H1 (cell line): ENCODE data around the gene NAAA. TPM values are rescaled to one million over a fixed set of nuclear protein-coding genes. Genes with fewer than 3 reads are reported as not detected.

Experiments
- CTCF ChIA-PET: fragments of 300-600 bp; sonication (Branson Sonifier 250); formaldehyde crosslinking; loops from one replicate; lab custom pipeline; 2021; ENCODE audit not compliant: partially characterized antibody; lab: Charles Lee
- POLR2A ChIA-PET: fragments of 300-600 bp; sonication (Branson Sonifier 250); formaldehyde crosslinking; loops from one replicate; lab custom pipeline; 2021; ENCODE audit warnings: inconsistent platforms; ENCODE audit not compliant: partially characterized antibody; lab: Charles Lee
- DNase-seq, 2 experiments: peaks; one replicate each; pipeline versions ENCODE4 v3.0.0 to v3.0.0-alpha.2; 2010 to 2022; ENCODE audit warnings: low spot score in 2 of 2, low read depth in 1 of 2, mixed read lengths in 1 of 2
- FAIRE-seq: peaks from 2 replicates; lab custom pipeline; 2011; peaks lifted over from hg19 to GRCh38; lab: Jason Lieb, UNC
- H2AFZ ChIP-seq: 2 replicates; pipeline ENCODE4 v1.8.1; 2012; ENCODE audit warnings: low read length, inconsistent platforms
- H2AK5ac ChIP-seq: 2 replicates; pipeline ENCODE4 v1.6.1; 2013; ENCODE audit warnings: low read depth, low read length
- H2BK120ac ChIP-seq: replicated peaks from 2 replicates; pipeline ENCODE3; 2013; ENCODE audit warnings: low read depth, low read length, inconsistent platforms
- H2BK12ac ChIP-seq: 2 replicates; pipeline ENCODE4 v1.6.1; 2013; ENCODE audit warnings: low read depth, low read length
- H2BK15ac ChIP-seq: 2 replicates; pipeline ENCODE4 v1.6.1; 2013; ENCODE audit warnings: low read length
- H2BK20ac ChIP-seq: 2 replicates; pipeline ENCODE4 v1.6.1; 2013; ENCODE audit warnings: low read length
- H2BK5ac ChIP-seq: 2 replicates; pipeline ENCODE4 v1.6.1; 2013; ENCODE audit warnings: low read depth, low read length
- H3K14ac ChIP-seq: 2 replicates; pipeline ENCODE4 v1.6.1; 2013; ENCODE audit warnings: inconsistent platforms; ENCODE audit not compliant: insufficient read length
- H3K18ac ChIP-seq: 2 replicates; pipeline ENCODE4 v1.6.1; 2013; ENCODE audit warnings: low read length; ENCODE audit errors: extremely low read depth
- H3K23ac ChIP-seq: 2 replicates; pipeline ENCODE4 v1.6.1; 2013; ENCODE audit warnings: inconsistent platforms; ENCODE audit not compliant: insufficient read length
- H3K23me2 ChIP-seq: 2 replicates; pipeline ENCODE4 v1.6.1; 2013; ENCODE audit warnings: low read depth, low read length
- H3K27ac ChIP-seq: 2 replicates; pipeline ENCODE4 v1.6.1; 2011; ENCODE audit warnings: low read depth, low read length, inconsistent platforms
- H3K27me3 ChIP-seq, 4 experiments: replicated peaks in 1 of 4; 1 replicate in 1 of 4; 2 replicates in 3 of 4; pipeline versions ENCODE4 v1.6.1 to v1.8.1; 2011 to 2013; ENCODE audit warnings: low read length in 3 of 4, mild to moderate bottlenecking in 3 of 4, inconsistent platforms in 2 of 4, mixed read lengths in 2 of 4, moderate library complexity in 1 of 4; ENCODE audit not compliant: control insufficient read depth in 3 of 4, insufficient read depth in 3 of 4; ENCODE audit errors: extremely low read depth in 1 of 4
- H3K36me3 ChIP-seq, 4 experiments: 2 replicates each; pipeline versions ENCODE4 v1.6.1 to v1.8.1; 2011 to 2013; ENCODE audit warnings: mild to moderate bottlenecking in 4 of 4, low read length in 3 of 4, moderate library complexity in 2 of 4, control low read depth in 1 of 4, inconsistent platforms in 1 of 4; ENCODE audit not compliant: insufficient read depth in 4 of 4, control insufficient read depth in 2 of 4
- H3K4ac ChIP-seq: replicated peaks from 2 replicates; pipeline ENCODE3; 2013; ENCODE audit warnings: low read length, low read depth, mixed read lengths, inconsistent platforms; ENCODE audit not compliant: insufficient read length
- H3K4me1 ChIP-seq, 4 experiments: replicated peaks in 1 of 4; 1 replicate in 1 of 4; 2 replicates in 3 of 4; pipeline versions ENCODE4 v1.6.1 to v1.8.1; 2011 to 2013; ENCODE audit warnings: low read length in 3 of 4, inconsistent platforms in 2 of 4, mixed read lengths in 1 of 4; ENCODE audit not compliant: insufficient read depth in 4 of 4, control insufficient read depth in 3 of 4
- H3K4me2 ChIP-seq, 2 experiments: 2 replicates each; pipeline versions ENCODE4 v1.6.1 to v1.8.1; 2011 to 2013; ENCODE audit warnings: low read depth in 2 of 2, low read length in 2 of 2, control low read depth in 1 of 2, inconsistent platforms in 1 of 2, mild to moderate bottlenecking in 1 of 2; ENCODE audit not compliant: insufficient read depth in 1 of 2
- H3K4me3 ChIP-seq, 4 experiments: fragments of 200-600, 300-600 bp in 1 of 4; sonication (generic), shearing (Covaris generic), sonication (Bioruptor Twin) in 1 of 4; 2 replicates each; pipeline versions ENCODE4 v1.5.1 to v1.8.1; 2011 to 2016; ENCODE audit warnings: low read length in 4 of 4, low read depth in 3 of 4, control low read depth in 2 of 4, inconsistent platforms in 2 of 4, mild to moderate bottlenecking in 2 of 4, mixed read lengths in 1 of 4, moderate library complexity in 1 of 4; ENCODE audit not compliant: insufficient read depth in 2 of 4; ENCODE audit errors: extremely low read depth in 1 of 4
- H3K56ac ChIP-seq: replicated peaks from 2 replicates; pipeline ENCODE3; 2013; ENCODE audit warnings: low read depth, mild to moderate bottlenecking, mixed read lengths, low read length, inconsistent platforms; ENCODE audit not compliant: insufficient read length
- H3K79me1 ChIP-seq: 2 replicates; pipeline ENCODE4 v1.6.1; 2013; ENCODE audit warnings: low read depth, low read length, control low read depth
- H3K79me2 ChIP-seq, 2 experiments: 2 replicates each; pipeline versions ENCODE4 v1.6.1 to v1.8.1; 2012 to 2013; ENCODE audit warnings: low read length in 2 of 2, mild to moderate bottlenecking in 2 of 2, inconsistent platforms in 1 of 2; ENCODE audit not compliant: insufficient read depth in 2 of 2, control insufficient read depth in 1 of 2
- H3K9ac ChIP-seq, 4 experiments: replicated peaks in 1 of 4; 1 replicate in 1 of 4; 2 replicates in 3 of 4; pipeline versions ENCODE4 v1.6.1 to v1.8.1; 2011 to 2013; ENCODE audit warnings: low read depth in 3 of 4, low read length in 3 of 4, control low read depth in 2 of 4, mild to moderate bottlenecking in 2 of 4, moderate library complexity in 2 of 4, inconsistent platforms in 1 of 4; ENCODE audit errors: extremely low read depth in 1 of 4
- H3K9me3 ChIP-seq, 2 experiments: 2 replicates each; pipeline versions ENCODE4 v1.6.1 to v1.8.1; 2012 to 2013; ENCODE audit warnings: mild to moderate bottlenecking in 2 of 2, moderate library complexity in 2 of 2, control low read depth in 1 of 2, inconsistent platforms in 1 of 2, low read depth in 1 of 2, low read length in 1 of 2, mixed read lengths in 1 of 2; ENCODE audit not compliant: insufficient read depth in 2 of 2
- H4K20me1 ChIP-seq, 2 experiments: replicated peaks in 1 of 2; 2 replicates each; pipeline versions ENCODE3 to v1.8.1; 2011 to 2013; ENCODE audit warnings: inconsistent platforms in 2 of 2, low read length in 2 of 2, mild to moderate bottlenecking in 1 of 2; ENCODE audit not compliant: insufficient read depth in 2 of 2, control insufficient read depth in 1 of 2
- H4K5ac ChIP-seq: 2 replicates; pipeline ENCODE4 v1.6.1; 2013; ENCODE audit warnings: low read length, low read depth, mixed read lengths, inconsistent platforms; ENCODE audit not compliant: insufficient read length
- H4K8ac ChIP-seq: 2 replicates; pipeline ENCODE4 v1.8.0; 2013; ENCODE audit warnings: mild to moderate bottlenecking, moderate library complexity, low read length, inconsistent platforms; ENCODE audit not compliant: insufficient read depth; ENCODE audit errors: extremely low read depth
- H4K91ac ChIP-seq: replicated peaks from 2 replicates; pipeline ENCODE3; 2013; ENCODE audit warnings: low read length, mixed read lengths, inconsistent platforms; ENCODE audit not compliant: insufficient read length
- CHD1 ChIP-seq: IDR thresholded peaks from 2 replicates; pipeline ENCODE4 v1.6.1; 2012; ENCODE audit warnings: low read depth, low read length, improper control_type of control experiment
- NANOG ChIP-seq: IDR thresholded peaks from 2 replicates; pipeline ENCODE4 v1.6.1; 2011; ENCODE audit warnings: low read length, low read depth, mild to moderate bottlenecking, inconsistent platforms; ENCODE audit not compliant: insufficient read depth, poor library complexity, severe bottlenecking
- RXRA ChIP-seq: IDR thresholded peaks from 2 replicates; pipeline ENCODE4 v1.6.1; 2011; ENCODE audit warnings: low read depth, mild to moderate bottlenecking, low read length, moderate library complexity; ENCODE audit not compliant: insufficient read depth
- WGBS, 2 experiments: shearing (Covaris generic) in 1 of 2; methylation state at CpG; one replicate each; pipeline versions ENCODE4 v1.1.6 to v1.1.7; 2013 to 2015; ENCODE audit warnings: low lambda C conversion rate in 2 of 2, mixed read lengths in 2 of 2, inconsistent platforms in 1 of 2, low coverage in 1 of 2, missing lambda C conversion rate in 1 of 2; ENCODE audit not compliant: insufficient replicate concordance in 2 of 2, insufficient coverage in 1 of 2, insufficient read length in 1 of 2; ENCODE audit errors: extremely low coverage in 1 of 2, missing lambda C conversion rate in 1 of 2; 5-methylcytosine and 5-hydroxymethylcytosine counted together
- polyA plus RNA-seq, 7 experiments: library from polyadenylated mRNA; depleted of rRNA in 3 of 7; stranded (reverse) in 5 of 7; unstranded in 2 of 7; fragments of >200 nt in 5 of 7; fragments of 200-250 nt in 2 of 7; gene quantifications; 1 replicate in 5 of 7; 2 replicates in 1 of 7; 4 replicates in 1 of 7; pipeline versions ENCODE4 v1.2.1 to v1.2.3, GENCODE V29; 2011 to 2013; ENCODE audit warnings: missing spikeins in 2 of 7, mixed read lengths in 2 of 7
- total RNA-seq: library from RNA; stranded (reverse); fragmentation: NEBNext Ultra II Directional; extraction: Animal tissue kit (Norgen Biotek cat#: 25700); gene quantifications from 2 replicates; pipeline ENCODE4 v1.2.1, GENCODE V29; 2021

NAAA gene
- total and polyA plus RNA-seq, 2 of the 8 experiments (the other 6 are each of a cell fraction or from before 2014, with no cell fraction given), result 9.4 to 12.5 TPM

DNA sequence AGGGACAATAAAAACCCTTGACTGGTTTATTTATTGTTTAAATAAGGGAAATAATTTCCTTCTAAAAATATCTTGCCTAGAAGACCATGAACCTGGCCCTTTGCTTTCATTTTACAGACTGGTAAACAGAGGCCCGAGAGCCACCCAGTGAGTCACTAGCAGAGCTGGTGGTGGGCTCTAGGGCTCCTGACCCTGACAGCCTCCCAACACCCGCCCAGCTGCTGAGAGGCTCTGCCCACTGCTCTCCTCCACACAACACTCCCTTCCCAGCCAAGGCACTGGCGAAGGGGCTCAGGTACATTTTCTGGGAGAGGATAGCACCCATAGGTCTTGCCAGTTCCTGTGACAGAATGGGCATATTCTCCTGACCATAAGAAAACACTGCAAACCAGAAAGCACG lies 20.5 kb downstream of the NAAA start:
- Histone ChIP-seq H3K79me1 (no peaks in the 10 kb centered on the region), H3K23ac (no peak overlapping the region), H3K18ac (no peak overlapping the region), H4K5ac (no peak overlapping the region), H3K9ac (no peak overlapping the region), H3K27ac (no peak overlapping the region)
- POLR2A ChIA-PET, result no interaction called here
- no peak for TF ChIP-seq CHD1
- no peak for TF ChIP-seq RXRA
- no peak for TF ChIP-seq NANOG
- TF ChIP-seq, all 59 proteins: peak for 0
- Histone ChIP-seq H3K23me2 (no peaks in the 10 kb centered on the region), H3K79me2 (no peaks in the 10 kb centered on the region), H3K9me3 (no peaks in the 10 kb centered on the region), H2AFZ (no peak overlapping the region), H3K4me2 (no peak overlapping the region), H4K8ac (no peak overlapping the region), H3K27me3 (no peaks in the 10 kb centered on the region), H2BK20ac (no peak overlapping the region), H2BK5ac (no peak overlapping the region), H3K56ac (no peak overlapping the region), H3K36me3 (0 out of 8 replicates have a peak, but pooled peaks cover 0 to 4% (median 0%) of the 10 kb centered on the region in 4 experiments), H3K4me3 (no peak overlapping the region), H3K4ac (no peak overlapping the region), H2BK120ac (no peak overlapping the region), H2BK15ac (no peak overlapping the region), H2AK5ac (no peak overlapping the region), H4K20me1 (no peaks in the 10 kb centered on the region), H3K14ac (no peak overlapping the region), H4K91ac (no peak overlapping the region), H3K4me1 (peaks cover 0 to 5% (median 2%) of the 10 kb centered on the region in 4 experiments; a peak in 4 of 7 replicates), H2BK12ac (no peak overlapping the region)
- CTCF ChIA-PET, result interaction anchor here (1.5 to 2.6 kb wide), 2 partner anchors 20 to 27 kb away, joined by 3 to 10 read pairs; partner anchors contain the start of gene NAAA
- DNase-seq (no peak), FAIRE-seq (no peak)
- WGBS, 2 experiments, result 97% methylated on average over 4 of the region's 4 CpGs; no CpG with 5 or more reads in 1 of the 2 experiments
